Esophagus squamous epithelium (tissue), 4 donors: Measurements from ENCODE around the gene ABHD6.

Experiments
- POLR2A ChIP-seq, 4 donors: fragments of 450-650 bp; IDR thresholded peaks; one replicate each; pipeline ENCODE4 v1.6.1; 2017; ENCODE audit warnings: antibody characterized with exemption in 4 of 4, mild to moderate bottlenecking in 4 of 4, moderate library complexity in 3 of 4
- TF ChIP-seq, protein P1 (sequence below), 6 experiments: fragments of 450-650 bp in 4 of 6; fragments of 200-600 bp in 2 of 6; sonication (generic) in 2 of 6; IDR thresholded peaks; one replicate each; pipeline ENCODE4 v1.5.1; 2016 to 2019; ENCODE audit warnings: antibody characterized with exemption in 6 of 6, mild to moderate bottlenecking in 4 of 6, moderate library complexity in 4 of 6

DNA sequence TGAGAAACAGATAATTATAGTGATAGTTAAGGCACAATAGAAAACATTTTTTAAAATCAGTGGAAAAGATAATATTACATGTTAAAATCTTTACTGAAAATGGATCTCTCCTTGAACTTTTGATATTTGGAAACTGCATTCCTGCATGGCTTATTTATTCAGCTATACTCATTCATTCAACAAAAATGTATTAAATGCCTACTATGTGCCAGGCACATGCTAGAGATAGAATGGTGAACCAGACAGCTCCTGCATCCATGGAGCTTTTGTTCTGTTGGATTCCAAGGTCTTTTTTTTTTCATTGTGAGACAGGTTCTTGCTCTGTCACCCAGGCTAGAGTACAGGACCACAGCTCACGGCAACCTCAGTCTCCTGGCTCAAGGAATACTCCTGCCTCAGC, 99.6 kb downstream of the ABHD6 start:
- TF ChIP-seq, protein P1, sequence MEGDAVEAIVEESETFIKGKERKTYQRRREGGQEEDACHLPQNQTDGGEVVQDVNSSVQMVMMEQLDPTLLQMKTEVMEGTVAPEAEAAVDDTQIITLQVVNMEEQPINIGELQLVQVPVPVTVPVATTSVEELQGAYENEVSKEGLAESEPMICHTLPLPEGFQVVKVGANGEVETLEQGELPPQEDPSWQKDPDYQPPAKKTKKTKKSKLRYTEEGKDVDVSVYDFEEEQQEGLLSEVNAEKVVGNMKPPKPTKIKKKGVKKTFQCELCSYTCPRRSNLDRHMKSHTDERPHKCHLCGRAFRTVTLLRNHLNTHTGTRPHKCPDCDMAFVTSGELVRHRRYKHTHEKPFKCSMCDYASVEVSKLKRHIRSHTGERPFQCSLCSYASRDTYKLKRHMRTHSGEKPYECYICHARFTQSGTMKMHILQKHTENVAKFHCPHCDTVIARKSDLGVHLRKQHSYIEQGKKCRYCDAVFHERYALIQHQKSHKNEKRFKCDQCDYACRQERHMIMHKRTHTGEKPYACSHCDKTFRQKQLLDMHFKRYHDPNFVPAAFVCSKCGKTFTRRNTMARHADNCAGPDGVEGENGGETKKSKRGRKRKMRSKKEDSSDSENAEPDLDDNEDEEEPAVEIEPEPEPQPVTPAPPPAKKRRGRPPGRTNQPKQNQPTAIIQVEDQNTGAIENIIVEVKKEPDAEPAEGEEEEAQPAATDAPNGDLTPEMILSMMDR (IDR thresholded peaks at IDR 0.05): no peak
- TF ChIP-seq POLR2A (IDR thresholded peaks at IDR 0.05): no peak
